HEK293 (cell line): ENCODE results near the gene GALNT9.

Experiments
- CTCF ChIA-PET: fragments of 350-600 bp; formaldehyde crosslinking; extraction: SDS; loops from one replicate; lab custom pipeline; 2021; ENCODE audit warnings: antibody characterized with exemption; lab: Yijun Ruan, JAX
- POLR2A ChIA-PET: fragments of 300-600 bp; formaldehyde crosslinking; extraction: SDS; loops from one replicate; lab custom pipeline; 2020; ENCODE audit warnings: antibody characterized with exemption, inconsistent platforms; lab: Yijun Ruan, JAX
- H3K27ac ChIP-seq: fragments of 200-500 bp; sonication (Bioruptor generic); 2 replicates; pipeline ENCODE4 v1.5.1; 2014; ENCODE audit warnings: low read depth, low read length, control low read depth, inconsistent platforms; ENCODE audit errors: extremely low read depth
- H3K36me3 ChIP-seq, 2 experiments: fragments of 200-500 bp in 1 of 2; sonication (Bioruptor generic) in 1 of 2; 1 replicate in 1 of 2; 2 replicates in 1 of 2; pipeline ENCODE4 v1.5.1; 2014 to 2017; ENCODE audit warnings: inconsistent platforms in 2 of 2, low read length in 2 of 2; ENCODE audit not compliant: control insufficient read depth in 2 of 2, insufficient read depth in 1 of 2
- H3K4me1 ChIP-seq: fragments of 200-500 bp; sonication (Bioruptor generic); 2 replicates; pipeline ENCODE4 v1.5.1; 2014; ENCODE audit warnings: mild to moderate bottlenecking, low read length, inconsistent platforms; ENCODE audit not compliant: control insufficient read depth, insufficient read depth
- H3K4me3 ChIP-seq: 2 replicates; pipeline ENCODE4 v1.5.1; 2011; ENCODE audit warnings: low read depth, mild to moderate bottlenecking, control low read depth, low read length, moderate library complexity
- H3K9me3 ChIP-seq: fragments of 200-500 bp; sonication (Bioruptor generic); 2 replicates; pipeline ENCODE4 v1.5.1; 2014; ENCODE audit warnings: low read depth, low read length, inconsistent platforms; ENCODE audit not compliant: control insufficient read depth, insufficient read depth
- GFI1B ChIP-seq: fragments of 450-650 bp; formaldehyde crosslinking; IDR thresholded peaks from 2 replicates; pipeline ENCODE4 v1.5.1; 2016; ENCODE audit warnings: missing biosample characterization, missing genetic modification characterization
- HOXA7 ChIP-seq: sonication (generic); formaldehyde crosslinking; IDR thresholded peaks from 2 replicates; pipeline ENCODE4 v1.8.1; 2022; ENCODE audit warnings: missing genetic modification reagents, borderline replicate concordance
- HOXC10 ChIP-seq: sonication (generic); formaldehyde crosslinking; IDR thresholded peaks from 2 replicates; pipeline ENCODE4 v1.8.1; 2023; ENCODE audit warnings: mild to moderate bottlenecking, missing genetic modification reagents
- MEIS1 ChIP-seq: sonication (generic); formaldehyde crosslinking; IDR thresholded peaks from 2 replicates; pipeline ENCODE4 v1.8.1; 2022; ENCODE audit warnings: missing genetic modification reagents, mild to moderate bottlenecking, borderline replicate concordance
- SALL2 ChIP-seq: fragments of 450-650 bp; formaldehyde crosslinking; IDR thresholded peaks from 2 replicates; pipeline ENCODE4 v1.5.0; 2017; ENCODE audit warnings: missing biosample characterization, mild to moderate bottlenecking, missing genetic modification characterization, borderline replicate concordance
- ZFP37 ChIP-seq: fragments of 450-650 bp; formaldehyde crosslinking; IDR thresholded peaks from 2 replicates; pipeline ENCODE4 v1.5.1; 2016; ENCODE audit warnings: missing biosample characterization, missing genetic modification characterization
- ZNF138 ChIP-seq: fragments of 450-650 bp; formaldehyde crosslinking; IDR thresholded peaks from 2 replicates; pipeline ENCODE4 v1.5.1; 2016; ENCODE audit warnings: missing biosample characterization, missing genetic modification characterization, borderline replicate concordance
- ZNF155 ChIP-seq: fragments of 450-650 bp; formaldehyde crosslinking; IDR thresholded peaks from 2 replicates; pipeline ENCODE4 v1.5.1; 2016; ENCODE audit warnings: missing biosample characterization, missing genetic modification characterization
- ZNF16 ChIP-seq: fragments of 450-650 bp; formaldehyde crosslinking; IDR thresholded peaks from 2 replicates; pipeline ENCODE4 v1.5.1; 2016; ENCODE audit warnings: low read depth, missing biosample characterization, missing genetic modification characterization
- ZNF311 ChIP-seq: fragments of 450-650 bp; formaldehyde crosslinking; IDR thresholded peaks from 2 replicates; pipeline ENCODE4 v1.5.1; 2017; ENCODE audit warnings: missing biosample characterization, missing genetic modification characterization, borderline replicate concordance
- ZNF324 ChIP-seq: fragments of 450-650 bp; formaldehyde crosslinking; IDR thresholded peaks from 2 replicates; pipeline ENCODE4 v1.5.1; 2016; ENCODE audit warnings: missing biosample characterization, missing genetic modification characterization
- ZNF335 ChIP-seq: fragments of 450-650 bp; formaldehyde crosslinking; conservative IDR thresholded peaks from 2 replicates; pipeline ENCODE4 v1.5.1; 2016; ENCODE audit warnings: missing biosample characterization, missing genetic modification characterization
- ZNF362 ChIP-seq: fragments of 450-650 bp; formaldehyde crosslinking; IDR thresholded peaks from 2 replicates; pipeline ENCODE4 v1.5.1; 2016; ENCODE audit warnings: missing biosample characterization, missing genetic modification characterization
- ZNF404 ChIP-seq: fragments of 450-650 bp; formaldehyde crosslinking; IDR thresholded peaks from 2 replicates; pipeline ENCODE4 v1.5.1; 2017; ENCODE audit warnings: missing biosample characterization, missing genetic modification characterization
- ZNF416 ChIP-seq: fragments of 450-650 bp; formaldehyde crosslinking; IDR thresholded peaks from 2 replicates; pipeline ENCODE4 v1.5.1; 2016; ENCODE audit warnings: missing biosample characterization, missing genetic modification characterization
- ZNF433 ChIP-seq: fragments of 450-650 bp; formaldehyde crosslinking; IDR thresholded peaks from 2 replicates; pipeline ENCODE4 v1.5.1; 2016; ENCODE audit warnings: missing biosample characterization, missing genetic modification characterization, low read depth
- ZNF518A ChIP-seq: fragments of 450-650 bp; formaldehyde crosslinking; conservative IDR thresholded peaks from 2 replicates; pipeline ENCODE4 v1.5.1; 2016; ENCODE audit warnings: low read depth, missing biosample characterization, missing genetic modification characterization
- ZNF530 ChIP-seq: fragments of 450-650 bp; formaldehyde crosslinking; IDR thresholded peaks from 2 replicates; pipeline ENCODE4 v1.5.1; 2016; ENCODE audit warnings: low read depth, missing biosample characterization, missing genetic modification characterization
- ZNF621 ChIP-seq: fragments of 450-650 bp; formaldehyde crosslinking; IDR thresholded peaks from 2 replicates; pipeline ENCODE4 v1.5.1; 2017; ENCODE audit warnings: missing biosample characterization, missing genetic modification characterization
- ZNF777 ChIP-seq: fragments of 450-650 bp; formaldehyde crosslinking; IDR thresholded peaks from 2 replicates; pipeline ENCODE4 v1.5.1; 2017; ENCODE audit warnings: missing biosample characterization, missing genetic modification characterization, borderline replicate concordance
- ZNF830 ChIP-seq: fragments of 450-650 bp; IDR thresholded peaks from 2 replicates; pipeline ENCODE4 v1.5.0; 2018; ENCODE audit warnings: missing biosample characterization, missing genetic modification characterization, low read depth, mild to moderate bottlenecking, moderate library complexity
- ZNF837 ChIP-seq: fragments of 450-650 bp; formaldehyde crosslinking; IDR thresholded peaks from 2 replicates; pipeline ENCODE4 v1.5.1; 2016; ENCODE audit warnings: missing biosample characterization, missing genetic modification characterization
- ZSCAN16 ChIP-seq: fragments of 450-650 bp; formaldehyde crosslinking; IDR thresholded peaks from 2 replicates; pipeline ENCODE4 v1.5.1; 2016; ENCODE audit warnings: missing biosample characterization, missing genetic modification characterization
- TF ChIP-seq, protein P1 (sequence below): fragments of 450-650 bp; IDR thresholded peaks from 2 replicates; pipeline ENCODE4 v1.5.1; 2018; ENCODE audit warnings: missing biosample characterization, missing genetic modification characterization
- TF ChIP-seq, protein P2 (sequence below): fragments of 450-650 bp; formaldehyde crosslinking; IDR thresholded peaks from 2 replicates; pipeline ENCODE4 v1.5.1; 2016; ENCODE audit warnings: missing biosample characterization, missing genetic modification characterization, low read depth

Gene GALNT9

GRCh38 chr12:132157733-132158409 is 171.5 kb downstream of the GALNT9 start (continued):
- TF ChIP-seq ZNF837 (no peak), ZNF518A (tag by site-specific recombination) (no peak), SALL2 (no peak)

DNA sequence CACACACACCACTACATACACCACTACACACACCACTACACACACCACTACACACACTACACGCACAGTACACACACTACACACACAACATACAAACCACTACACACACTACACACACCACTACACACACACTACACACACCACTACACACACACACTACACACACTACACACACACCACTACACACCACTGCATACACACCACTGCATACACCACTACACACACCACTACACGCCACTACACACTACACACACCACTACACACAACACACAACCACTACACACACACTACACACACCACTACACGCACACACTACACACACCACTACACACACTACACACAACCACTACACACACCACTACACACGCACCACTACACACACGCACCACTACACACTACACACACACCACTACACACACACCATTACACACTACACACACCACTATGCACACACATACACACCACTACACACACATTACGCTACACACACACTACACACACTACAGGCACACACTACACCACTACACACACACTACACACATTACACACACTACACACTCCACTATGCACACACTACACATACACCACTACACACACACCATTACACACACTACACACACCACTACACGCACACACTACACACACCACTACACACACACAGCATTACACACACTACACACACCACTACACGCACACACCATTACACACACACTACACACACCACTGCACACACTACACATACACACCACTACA is 172.6 kb downstream of the GALNT9 start:
- no peaks in the 10 kb centered on the region for H3K9me3 ChIP-seq
- H3K27ac ChIP-seq: no peak overlapping the region
- no peaks in the 10 kb centered on the region for H3K4me1 ChIP-seq
- H3K4me3 ChIP-seq: no peak overlapping the region
- peaks cover 13 to 38% of the 10 kb centered on the region in 2 experiments; a peak in 2 of 3 replicates for H3K36me3 ChIP-seq
- ChIA-PET POLR2A (no interaction called here), CTCF (no interaction called here)
- TF ChIP-seq ZNF324 (tag by site-specific recombination): no peak
- TF ChIP-seq HOXA7 (CRISPR knock-in tag): no peak
- no peak for TF ChIP-seq ZNF335 (tag by site-specific recombination)
- no peak for TF ChIP-seq ZFP37 (tag by site-specific recombination)
- TF ChIP-seq, protein P1, sequence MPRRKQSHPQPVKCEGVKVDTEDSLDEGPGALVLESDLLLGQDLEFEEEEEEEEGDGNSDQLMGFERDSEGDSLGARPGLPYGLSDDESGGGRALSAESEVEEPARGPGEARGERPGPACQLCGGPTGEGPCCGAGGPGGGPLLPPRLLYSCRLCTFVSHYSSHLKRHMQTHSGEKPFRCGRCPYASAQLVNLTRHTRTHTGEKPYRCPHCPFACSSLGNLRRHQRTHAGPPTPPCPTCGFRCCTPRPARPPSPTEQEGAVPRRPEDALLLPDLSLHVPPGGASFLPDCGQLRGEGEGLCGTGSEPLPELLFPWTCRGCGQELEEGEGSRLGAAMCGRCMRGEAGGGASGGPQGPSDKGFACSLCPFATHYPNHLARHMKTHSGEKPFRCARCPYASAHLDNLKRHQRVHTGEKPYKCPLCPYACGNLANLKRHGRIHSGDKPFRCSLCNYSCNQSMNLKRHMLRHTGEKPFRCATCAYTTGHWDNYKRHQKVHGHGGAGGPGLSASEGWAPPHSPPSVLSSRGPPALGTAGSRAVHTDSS (tag by site-specific recombination): no peak
- no peak for TF ChIP-seq ZSCAN16 (tag by site-specific recombination)
- 0 out of 2 replicates have a peak, but pooled peaks have one; percentile 29 for TF ChIP-seq ZNF621 (tag by site-specific recombination)
- TF ChIP-seq ZNF530 (tag by site-specific recombination): no peak
- no peak for TF ChIP-seq ZNF138 (tag by site-specific recombination)
- TF ChIP-seq MEIS1 (CRISPR knock-in tag): no peak
- TF ChIP-seq ZNF416: no peak
- TF ChIP-seq ZNF362 (tag by site-specific recombination): no peak
- TF ChIP-seq ZNF16 (tag by site-specific recombination): no peak
- TF ChIP-seq ZNF155 (tag by site-specific recombination): no peak
- no peak for TF ChIP-seq ZNF404 (tag by site-specific recombination)
- TF ChIP-seq ZNF777: no peak
- TF ChIP-seq HOXC10 (CRISPR knock-in tag): no peak
- TF ChIP-seq, protein P2, sequence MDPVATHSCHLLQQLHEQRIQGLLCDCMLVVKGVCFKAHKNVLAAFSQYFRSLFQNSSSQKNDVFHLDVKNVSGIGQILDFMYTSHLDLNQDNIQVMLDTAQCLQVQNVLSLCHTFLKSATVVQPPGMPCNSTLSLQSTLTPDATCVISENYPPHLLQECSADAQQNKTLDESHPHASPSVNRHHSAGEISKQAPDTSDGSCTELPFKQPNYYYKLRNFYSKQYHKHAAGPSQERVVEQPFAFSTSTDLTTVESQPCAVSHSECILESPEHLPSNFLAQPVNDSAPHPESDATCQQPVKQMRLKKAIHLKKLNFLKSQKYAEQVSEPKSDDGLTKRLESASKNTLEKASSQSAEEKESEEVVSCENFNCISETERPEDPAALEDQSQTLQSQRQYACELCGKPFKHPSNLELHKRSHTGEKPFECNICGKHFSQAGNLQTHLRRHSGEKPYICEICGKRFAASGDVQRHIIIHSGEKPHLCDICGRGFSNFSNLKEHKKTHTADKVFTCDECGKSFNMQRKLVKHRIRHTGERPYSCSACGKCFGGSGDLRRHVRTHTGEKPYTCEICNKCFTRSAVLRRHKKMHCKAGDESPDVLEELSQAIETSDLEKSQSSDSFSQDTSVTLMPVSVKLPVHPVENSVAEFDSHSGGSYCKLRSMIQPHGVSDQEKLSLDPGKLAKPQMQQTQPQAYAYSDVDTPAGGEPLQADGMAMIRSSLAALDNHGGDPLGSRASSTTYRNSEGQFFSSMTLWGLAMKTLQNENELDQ (tag by site-specific recombination): no peak
- no peak for TF ChIP-seq ZNF830
- TF ChIP-seq GFI1B (tag by site-specific recombination): no peak
- TF ChIP-seq ZNF433 (tag by site-specific recombination): no peak
- 0 out of 2 replicates have a peak, but pooled peaks have one; percentile 21 for TF ChIP-seq ZNF311 (tag by site-specific recombination)
